GM12878 (cell line): ENCODE data around the gene PDCD6IP. TPM values are rescaled to one million over a fixed set of nuclear protein-coding genes. Genes with fewer than 3 reads are reported as not detected.

ENCODE experiments used
- BCLAF1 ChIP-seq: fragments of 450-650 bp; IDR thresholded peaks from 2 replicates; pipeline ENCODE4 v1.6.1; 2017; ENCODE audit warnings: antibody characterized with exemption, mild to moderate bottlenecking, moderate library complexity
- CEBPB ChIP-seq, 2 experiments: fragments of 150-350 bp in 1 of 2; IDR thresholded peaks; 2 replicates each; pipeline ENCODE4 v1.6.1; 2012 to 2014; ENCODE audit warnings: low read depth in 2 of 2, low read length in 2 of 2, borderline replicate concordance in 1 of 2, inconsistent platforms in 1 of 2
- EZH2 ChIP-seq: IDR thresholded peaks from 2 replicates; pipeline ENCODE4 v1.6.1; 2012; ENCODE audit warnings: low read depth, mild to moderate bottlenecking, control low read depth, inconsistent platforms, low read length, borderline replicate concordance; ENCODE audit not compliant: control insufficient read depth
- IKZF2 ChIP-seq, 2 experiments: fragments of 450-650 bp; IDR thresholded peaks; 2 replicates each; pipeline ENCODE4 v1.6.1; 2017; ENCODE audit warnings: mild to moderate bottlenecking in 2 of 2, moderate library complexity in 2 of 2
- KAT2A ChIP-seq: conservative IDR thresholded peaks from 2 replicates; pipeline ENCODE4 v1.6.1; 2011; ENCODE audit warnings: low read depth, low read length; ENCODE audit not compliant: control insufficient read depth
- PAX8 ChIP-seq: fragments of 450-650 bp; IDR thresholded peaks from 2 replicates; pipeline ENCODE4 v1.6.1; 2017; ENCODE audit warnings: mild to moderate bottlenecking, moderate library complexity
- polyA plus RNA-seq, 11 experiments: library from polyadenylated mRNA; depleted of rRNA in 4 of 11; unstranded in 6 of 11; stranded (reverse) in 5 of 11; fragments of >200 nt; fragmentation: Nextera tagmentation in 4 of 11; fragmentation: Illumina TruSeq in 1 of 11; extraction: Ambion mirVana in 4 of 11; extraction: Trizol in 1 of 11; gene quantifications; 1 replicate in 1 of 11; 2 replicates in 10 of 11; pipeline versions ENCODE4 v1.2.1 to v1.2.3, GENCODE V29; 2011 to 2016; ENCODE audit warnings: inconsistent platforms in 2 of 11, missing spikeins in 2 of 11, low read depth in 1 of 11
- total RNA-seq, 4 experiments: library from RNA; depleted of rRNA in 3 of 4; stranded (reverse); fragments of >200 nt in 3 of 4; fragmentation: Illumina TruSeq in 1 of 4; extraction: Trizol in 1 of 4; gene quantifications; 2 replicates each; pipeline versions ENCODE4 v1.2.1 to v1.2.3, GENCODE V29; 2013 to 2021
- TF ChIP-seq, protein P1 (sequence below): fragments of 450-650 bp; formaldehyde crosslinking; IDR thresholded peaks from 2 replicates; pipeline ENCODE4 v1.5.0; 2022; ENCODE audit warnings: mild to moderate bottlenecking, missing genetic modification characterization
- TF ChIP-seq, protein P2 (sequence below): fragments of 450-650 bp; IDR thresholded peaks from 2 replicates; pipeline ENCODE4 v1.6.1; 2017; ENCODE audit warnings: low read depth, mild to moderate bottlenecking, moderate library complexity

The PDCD6IP gene
- total and polyA plus RNA-seq, 10 of the 15 experiments (the other 5 are each of a cell fraction or from before 2014, with no cell fraction given), result 16.0 to 169 (median 81.2) TPM

DNA sequence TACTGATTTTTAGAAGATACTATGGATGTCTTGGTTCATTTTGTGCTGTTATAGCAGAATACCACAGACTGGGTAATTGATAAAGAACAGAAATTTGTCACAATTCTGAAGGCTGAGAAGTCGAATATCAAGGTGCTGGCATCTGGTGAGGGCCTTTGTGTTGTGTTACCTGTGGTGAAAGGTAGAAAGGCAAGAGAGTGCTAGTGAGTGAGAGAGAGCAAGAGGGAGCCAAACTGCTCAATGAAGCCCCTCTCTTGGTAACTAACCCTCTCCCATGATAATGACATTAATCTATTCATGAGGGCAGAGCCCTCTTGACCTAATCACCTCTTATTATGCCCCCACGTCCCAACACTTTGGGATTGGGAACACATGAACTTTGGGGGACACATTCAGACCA is 31.3 kb downstream of the PDCD6IP start (continued):
- TF ChIP-seq BCLAF1 (no peak), IKZF2 (IDR thresholded peaks at IDR 0.05) (no peak), PAX8 (no peak), KAT2A (no peak), CEBPB (IDR thresholded peaks at IDR 0.05; ENCODE audit: borderline replicate concordance in 1 of 2, low read depth in 2 of 2, low read length in 2 of 2) (no peak), EZH2 (no peak)
- TF ChIP-seq, protein P1, sequence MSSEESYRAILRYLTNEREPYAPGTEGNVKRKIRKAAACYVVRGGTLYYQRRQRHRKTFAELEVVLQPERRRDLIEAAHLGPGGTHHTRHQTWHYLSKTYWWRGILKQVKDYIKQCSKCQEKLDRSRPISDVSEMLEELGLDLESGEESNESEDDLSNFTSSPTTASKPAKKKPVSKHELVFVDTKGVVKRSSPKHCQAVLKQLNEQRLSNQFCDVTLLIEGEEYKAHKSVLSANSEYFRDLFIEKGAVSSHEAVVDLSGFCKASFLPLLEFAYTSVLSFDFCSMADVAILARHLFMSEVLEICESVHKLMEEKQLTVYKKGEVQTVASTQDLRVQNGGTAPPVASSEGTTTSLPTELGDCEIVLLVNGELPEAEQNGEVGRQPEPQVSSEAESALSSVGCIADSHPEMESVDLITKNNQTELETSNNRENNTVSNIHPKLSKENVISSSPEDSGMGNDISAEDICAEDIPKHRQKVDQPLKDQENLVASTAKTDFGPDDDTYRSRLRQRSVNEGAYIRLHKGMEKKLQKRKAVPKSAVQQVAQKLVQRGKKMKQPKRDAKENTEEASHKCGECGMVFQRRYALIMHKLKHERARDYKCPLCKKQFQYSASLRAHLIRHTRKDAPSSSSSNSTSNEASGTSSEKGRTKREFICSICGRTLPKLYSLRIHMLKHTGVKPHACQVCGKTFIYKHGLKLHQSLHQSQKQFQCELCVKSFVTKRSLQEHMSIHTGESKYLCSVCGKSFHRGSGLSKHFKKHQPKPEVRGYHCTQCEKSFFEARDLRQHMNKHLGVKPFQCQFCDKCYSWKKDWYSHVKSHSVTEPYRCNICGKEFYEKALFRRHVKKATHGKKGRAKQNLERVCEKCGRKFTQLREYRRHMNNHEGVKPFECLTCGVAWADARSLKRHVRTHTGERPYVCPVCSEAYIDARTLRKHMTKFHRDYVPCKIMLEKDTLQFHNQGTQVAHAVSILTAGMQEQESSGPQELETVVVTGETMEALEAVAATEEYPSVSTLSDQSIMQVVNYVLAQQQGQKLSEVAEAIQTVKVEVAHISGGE (CRISPR knock-in tag), result no peak
- TF ChIP-seq, protein P2, sequence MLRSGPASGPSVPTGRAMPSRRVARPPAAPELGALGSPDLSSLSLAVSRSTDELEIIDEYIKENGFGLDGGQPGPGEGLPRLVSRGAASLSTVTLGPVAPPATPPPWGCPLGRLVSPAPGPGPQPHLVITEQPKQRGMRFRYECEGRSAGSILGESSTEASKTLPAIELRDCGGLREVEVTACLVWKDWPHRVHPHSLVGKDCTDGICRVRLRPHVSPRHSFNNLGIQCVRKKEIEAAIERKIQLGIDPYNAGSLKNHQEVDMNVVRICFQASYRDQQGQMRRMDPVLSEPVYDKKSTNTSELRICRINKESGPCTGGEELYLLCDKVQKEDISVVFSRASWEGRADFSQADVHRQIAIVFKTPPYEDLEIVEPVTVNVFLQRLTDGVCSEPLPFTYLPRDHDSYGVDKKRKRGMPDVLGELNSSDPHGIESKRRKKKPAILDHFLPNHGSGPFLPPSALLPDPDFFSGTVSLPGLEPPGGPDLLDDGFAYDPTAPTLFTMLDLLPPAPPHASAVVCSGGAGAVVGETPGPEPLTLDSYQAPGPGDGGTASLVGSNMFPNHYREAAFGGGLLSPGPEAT, result no peak
